GM20000 (cell line): ENCODE results near the gene CTNND2.

Source experiments
- DNase-seq: peaks from one replicate; pipeline ENCODE4 v3.0.0; 2012; ENCODE audit warnings: low spot score
- TF ChIP-seq, protein P1 (sequence below): IDR thresholded peaks from 2 replicates; pipeline ENCODE4 v1.5.1; 2012; ENCODE audit warnings: mild to moderate bottlenecking, control low read depth; ENCODE audit errors: extremely low read depth, missing control alignments

The CTNND2 gene

GRCh38 chr5:11064763-11065450 is 839.3 kb downstream of the CTNND2 start:
- no peak for DNase-seq
- TF ChIP-seq, protein P1, sequence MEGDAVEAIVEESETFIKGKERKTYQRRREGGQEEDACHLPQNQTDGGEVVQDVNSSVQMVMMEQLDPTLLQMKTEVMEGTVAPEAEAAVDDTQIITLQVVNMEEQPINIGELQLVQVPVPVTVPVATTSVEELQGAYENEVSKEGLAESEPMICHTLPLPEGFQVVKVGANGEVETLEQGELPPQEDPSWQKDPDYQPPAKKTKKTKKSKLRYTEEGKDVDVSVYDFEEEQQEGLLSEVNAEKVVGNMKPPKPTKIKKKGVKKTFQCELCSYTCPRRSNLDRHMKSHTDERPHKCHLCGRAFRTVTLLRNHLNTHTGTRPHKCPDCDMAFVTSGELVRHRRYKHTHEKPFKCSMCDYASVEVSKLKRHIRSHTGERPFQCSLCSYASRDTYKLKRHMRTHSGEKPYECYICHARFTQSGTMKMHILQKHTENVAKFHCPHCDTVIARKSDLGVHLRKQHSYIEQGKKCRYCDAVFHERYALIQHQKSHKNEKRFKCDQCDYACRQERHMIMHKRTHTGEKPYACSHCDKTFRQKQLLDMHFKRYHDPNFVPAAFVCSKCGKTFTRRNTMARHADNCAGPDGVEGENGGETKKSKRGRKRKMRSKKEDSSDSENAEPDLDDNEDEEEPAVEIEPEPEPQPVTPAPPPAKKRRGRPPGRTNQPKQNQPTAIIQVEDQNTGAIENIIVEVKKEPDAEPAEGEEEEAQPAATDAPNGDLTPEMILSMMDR: no peak

- no peak for DNase-seq
- TF ChIP-seq, protein P1: no peak
These were observed 841.8 kb downstream of the CTNND2 start for GRCh38 chr5:11062397-11062796.

GRCh38 chr5:11056560-11056959 is 847.7 kb downstream of the CTNND2 start:
- TF ChIP-seq, protein P1: no peak
- DNase-seq: no peak

DNA sequence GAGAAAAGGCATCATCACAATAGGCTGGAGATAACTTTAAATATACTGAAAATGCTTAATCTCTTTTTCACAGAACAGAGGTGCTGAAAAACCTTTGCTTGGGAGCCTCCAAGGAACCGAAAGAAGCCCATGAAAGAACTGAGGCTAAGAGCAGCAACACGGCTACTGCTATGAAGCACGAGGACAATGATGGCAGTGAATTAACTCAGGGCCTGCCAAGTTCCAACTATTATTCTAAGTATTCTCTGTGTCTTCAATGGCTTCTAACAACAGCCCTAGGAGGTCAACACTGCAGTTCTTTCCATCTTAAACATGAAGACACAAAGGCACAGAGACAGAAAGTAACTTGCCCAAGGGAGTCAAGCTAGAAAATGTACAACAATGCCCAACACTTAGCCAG is 850.2 kb downstream of the CTNND2 start:
- DNase-seq: no peak
- TF ChIP-seq, protein P1: no peak

DNA sequence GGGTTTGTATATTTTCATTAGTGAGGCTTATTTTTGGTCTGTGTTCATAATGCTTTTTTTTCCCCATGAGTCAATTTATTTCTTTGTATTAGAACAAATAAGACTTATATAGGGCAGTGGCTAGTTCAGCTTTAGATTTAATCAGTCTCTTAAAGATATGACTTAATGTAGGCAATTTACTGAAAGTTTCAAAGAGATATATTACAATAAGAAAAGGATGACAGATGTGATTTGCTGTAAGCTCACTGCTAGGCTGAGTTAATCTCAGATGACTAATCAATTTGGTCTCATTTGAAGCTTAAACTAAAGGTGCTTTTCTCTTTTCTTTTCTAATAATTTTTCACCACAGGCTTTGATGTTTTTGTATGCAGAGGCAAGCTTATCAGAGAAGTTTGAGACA is 851.4 kb downstream of the CTNND2 start:
- TF ChIP-seq, protein P1: no peak
- no peak for DNase-seq

DNA sequence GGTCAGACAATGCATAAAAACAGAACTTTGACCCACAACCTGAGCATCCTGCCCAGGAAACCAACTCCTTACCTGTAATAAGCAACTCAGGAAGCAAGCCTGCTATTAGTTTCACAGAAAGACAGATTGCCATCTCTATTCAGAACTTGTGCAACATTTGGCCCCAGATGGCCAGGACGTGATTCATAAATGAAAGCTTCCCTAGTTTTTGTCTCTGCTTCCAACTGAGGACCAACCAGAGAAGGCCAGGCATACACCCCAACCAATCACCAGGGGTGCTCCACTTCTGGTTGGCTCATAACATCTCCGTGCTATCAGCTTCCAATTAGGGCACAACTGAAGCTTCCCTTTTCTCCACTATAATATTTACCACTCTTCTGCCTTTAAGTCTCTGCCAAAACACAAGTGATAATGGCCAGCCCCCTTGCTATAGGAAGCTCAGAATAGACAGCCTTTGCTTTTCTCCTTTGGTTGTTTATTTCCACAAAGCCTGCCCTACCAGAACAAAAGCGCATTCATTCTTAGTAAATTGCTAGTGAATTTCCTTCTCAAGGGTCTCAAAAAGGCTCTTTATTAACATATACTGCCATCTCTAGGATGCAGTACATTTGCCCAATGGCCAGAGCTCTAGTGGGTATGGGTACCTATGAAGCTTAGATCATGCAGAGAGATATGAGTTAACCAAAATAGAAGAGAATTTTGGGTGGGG is 853.5 kb downstream of the CTNND2 start:
- TF ChIP-seq, protein P1: no peak
- DNase-seq: no peak

DNA sequence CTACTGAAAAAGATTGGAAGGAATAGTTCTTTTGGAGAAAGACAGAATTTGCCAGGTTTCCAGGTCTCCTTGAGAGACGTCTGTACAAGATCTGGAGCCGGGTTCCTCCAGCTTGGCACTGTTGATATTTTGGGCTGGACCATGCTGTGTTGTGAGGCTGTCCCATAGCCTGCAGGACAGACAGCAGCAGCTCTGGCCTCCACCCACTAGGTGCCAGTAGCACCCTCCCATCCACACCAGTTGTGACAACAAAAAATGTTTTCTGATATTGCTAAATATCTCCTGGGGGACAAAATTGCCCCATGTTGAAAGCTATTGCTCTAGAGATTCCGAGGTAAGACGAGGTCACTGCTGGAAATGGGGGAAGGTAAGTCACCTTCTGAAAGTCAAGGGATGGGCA is 855.5 kb downstream of the CTNND2 start:
- no peak for DNase-seq
- TF ChIP-seq, protein P1: no peak
